ENCODE data around the gene PRUNE2. TPM values are rescaled to one million over a fixed set of nuclear protein-coding genes. Genes with fewer than 3 reads are reported as not detected.

The PRUNE2 gene
- total RNA-seq, 1 experiment from 2014 or later: 0.59 TPM

DNA sequence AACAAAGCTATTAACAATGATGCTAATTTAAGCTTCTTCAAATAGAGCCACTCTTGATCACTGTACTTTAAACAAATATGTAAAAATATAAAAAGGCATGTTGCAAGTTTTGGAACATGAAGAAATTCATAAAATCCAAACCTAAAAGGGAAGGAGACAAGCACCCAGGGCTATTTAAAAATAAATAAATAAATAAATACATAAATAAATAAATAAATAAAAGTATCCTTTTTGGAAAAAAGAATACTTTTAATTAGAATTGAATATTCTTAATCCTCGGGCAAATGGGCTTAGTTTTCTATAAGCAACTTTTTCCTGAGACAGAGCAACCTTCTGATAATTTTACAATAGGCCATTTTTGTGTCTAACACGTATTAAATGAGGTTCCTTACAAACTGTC lies 289.1 kb downstream of the PRUNE2 start:
- BruUV-seq (replicated peaks): no TSS peak

More for the DNA sequence above, 289.1 kb downstream of the PRUNE2 start:
- TF ChIP-seq, protein P1, sequence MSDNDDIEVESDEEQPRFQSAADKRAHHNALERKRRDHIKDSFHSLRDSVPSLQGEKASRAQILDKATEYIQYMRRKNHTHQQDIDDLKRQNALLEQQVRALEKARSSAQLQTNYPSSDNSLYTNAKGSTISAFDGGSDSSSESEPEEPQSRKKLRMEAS (IDR thresholded peaks at IDR 0.05): no peak
- no peak for TF ChIP-seq SP1 (IDR thresholded peaks at IDR 0.05; ENCODE audit: low read depth)
- TF ChIP-seq POLR2AphosphoS5 (IDR thresholded peaks at IDR 0.05; ENCODE audit: low read depth, low read length): no peak
- no peak for TF ChIP-seq TCF7L2 (IDR thresholded peaks at IDR 0.05; ENCODE audit: borderline replicate concordance, extremely low read depth, insufficient read depth, insufficient read length)
- no peak for TF ChIP-seq JUND (IDR thresholded peaks at IDR 0.05)
- no peak for TF ChIP-seq EGR1 (IDR thresholded peaks at IDR 0.05; ENCODE audit: low read depth)
- no peak for TF ChIP-seq POLR2A (IDR thresholded peaks at IDR 0.05; ENCODE audit: borderline replicate concordance, extremely low read depth, insufficient read depth, insufficient read length)
- TF ChIP-seq FOSL1 (IDR thresholded peaks at IDR 0.05; ENCODE audit: low read depth): no peak
- no peak for TF ChIP-seq RAD21 (IDR thresholded peaks at IDR 0.05; ENCODE audit: low read depth)
- no peak for TF ChIP-seq ZNF274 (IDR thresholded peaks at IDR 0.05; ENCODE audit: low read depth, low read length)
- TF ChIP-seq, protein P2, sequence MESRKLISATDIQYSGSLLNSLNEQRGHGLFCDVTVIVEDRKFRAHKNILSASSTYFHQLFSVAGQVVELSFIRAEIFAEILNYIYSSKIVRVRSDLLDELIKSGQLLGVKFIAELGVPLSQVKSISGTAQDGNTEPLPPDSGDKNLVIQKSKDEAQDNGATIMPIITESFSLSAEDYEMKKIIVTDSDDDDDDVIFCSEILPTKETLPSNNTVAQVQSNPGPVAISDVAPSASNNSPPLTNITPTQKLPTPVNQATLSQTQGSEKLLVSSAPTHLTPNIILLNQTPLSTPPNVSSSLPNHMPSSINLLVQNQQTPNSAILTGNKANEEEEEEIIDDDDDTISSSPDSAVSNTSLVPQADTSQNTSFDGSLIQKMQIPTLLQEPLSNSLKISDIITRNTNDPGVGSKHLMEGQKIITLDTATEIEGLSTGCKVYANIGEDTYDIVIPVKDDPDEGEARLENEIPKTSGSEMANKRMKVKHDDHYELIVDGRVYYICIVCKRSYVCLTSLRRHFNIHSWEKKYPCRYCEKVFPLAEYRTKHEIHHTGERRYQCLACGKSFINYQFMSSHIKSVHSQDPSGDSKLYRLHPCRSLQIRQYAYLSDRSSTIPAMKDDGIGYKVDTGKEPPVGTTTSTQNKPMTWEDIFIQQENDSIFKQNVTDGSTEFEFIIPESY (IDR thresholded peaks at IDR 0.05; ENCODE audit: extremely low read depth, insufficient replicate concordance, low read length): no peak
- no peak for TF ChIP-seq ZFX (IDR thresholded peaks at IDR 0.05)
- no peak for TF ChIP-seq SRF (IDR thresholded peaks at IDR 0.05; ENCODE audit: low read depth)
- no peak for TF ChIP-seq EZH2 (IDR thresholded peaks at IDR 0.05)
- TF ChIP-seq, protein P3, sequence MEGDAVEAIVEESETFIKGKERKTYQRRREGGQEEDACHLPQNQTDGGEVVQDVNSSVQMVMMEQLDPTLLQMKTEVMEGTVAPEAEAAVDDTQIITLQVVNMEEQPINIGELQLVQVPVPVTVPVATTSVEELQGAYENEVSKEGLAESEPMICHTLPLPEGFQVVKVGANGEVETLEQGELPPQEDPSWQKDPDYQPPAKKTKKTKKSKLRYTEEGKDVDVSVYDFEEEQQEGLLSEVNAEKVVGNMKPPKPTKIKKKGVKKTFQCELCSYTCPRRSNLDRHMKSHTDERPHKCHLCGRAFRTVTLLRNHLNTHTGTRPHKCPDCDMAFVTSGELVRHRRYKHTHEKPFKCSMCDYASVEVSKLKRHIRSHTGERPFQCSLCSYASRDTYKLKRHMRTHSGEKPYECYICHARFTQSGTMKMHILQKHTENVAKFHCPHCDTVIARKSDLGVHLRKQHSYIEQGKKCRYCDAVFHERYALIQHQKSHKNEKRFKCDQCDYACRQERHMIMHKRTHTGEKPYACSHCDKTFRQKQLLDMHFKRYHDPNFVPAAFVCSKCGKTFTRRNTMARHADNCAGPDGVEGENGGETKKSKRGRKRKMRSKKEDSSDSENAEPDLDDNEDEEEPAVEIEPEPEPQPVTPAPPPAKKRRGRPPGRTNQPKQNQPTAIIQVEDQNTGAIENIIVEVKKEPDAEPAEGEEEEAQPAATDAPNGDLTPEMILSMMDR (IDR thresholded peaks at IDR 0.05 in 2 of 3, conservative IDR thresholded peaks at IDR 0.05 in 1 of 3; ENCODE audit: borderline replicate concordance in 1 of 3, insufficient read depth in 1 of 3, low read depth in 2 of 3, low read length in 2 of 3): no peak
- TF ChIP-seq SIN3A (IDR thresholded peaks at IDR 0.05; ENCODE audit: low read depth): no peak
- H3K27me3 ChIP-seq (ENCODE audit: insufficient read depth, low read length): peaks cover 46% of the 10 kb centered on the region
- CTCF ChIA-PET: no interaction called here
- POLR2A ChIA-PET: no interaction called here
- no peaks in the 10 kb centered on the region for H3K79me2 ChIP-seq (ENCODE audit: insufficient read depth, low read length)
- intact Hi-C loops (cut with micrococcal nuclease): no loop called here
- H3K9me3 ChIP-seq (ENCODE audit: control insufficient read depth in 1 of 2, insufficient read depth in 1 of 2, low read depth in 1 of 2, low read length in 2 of 2): no peaks in the 10 kb centered on the region
- no peaks in the 10 kb centered on the region for H3K9me2 ChIP-seq (ENCODE audit: insufficient read depth)
- DNase-seq (ENCODE audit: low read depth, low spot score) (no peak), ATAC-seq (no peak)
- H3K36me3 ChIP-seq (ENCODE audit: control insufficient read depth in 1 of 2, insufficient read depth in 2 of 2, low read length in 2 of 2): no peaks in the 10 kb centered on the region
- no peak overlapping the region for H3K4me3 ChIP-seq (replicated peaks in 1 of 2; ENCODE audit: low read depth in 1 of 2, low read length in 2 of 2)
- H3K27ac ChIP-seq (ENCODE audit: low read depth, low read length): no peak overlapping the region
- RAD21 ChIA-PET (ENCODE audit: low non-redundant PET in 1 of 2, low total read pairs in 2 of 2, uncharacterized antibody in 2 of 2, unreplicated experiment in 2 of 2): no interaction called here
- no peak overlapping the region for H2AFZ ChIP-seq (ENCODE audit: low read depth, low read length, poor library complexity, severe bottlenecking)
- no peaks in the 10 kb centered on the region for H4K20me1 ChIP-seq (ENCODE audit: insufficient read depth)
- H3K4me2 ChIP-seq (ENCODE audit: low read length): no peak overlapping the region
- no peaks in the 10 kb centered on the region for H3K4me1 ChIP-seq (ENCODE audit: control insufficient read depth in 1 of 2, insufficient read depth in 2 of 2, low read length in 2 of 2)
- no peak overlapping the region for H3K9ac ChIP-seq (ENCODE audit: low read length)

All from HCT116 (cell line).